Smooth muscle cell (in vitro differentiated cells): ENCODE results near the gene CR1L. TPM values are rescaled to one million over a fixed set of nuclear protein-coding genes. Genes with fewer than 3 reads are reported as not detected.
"Not testable (repeated sequence)": the region's sequence is repeated elsewhere in the genome, so short reads cannot be mapped to it uniquely, and the experiment has no call there.

Experiments used
- DNase-seq: peaks from one replicate; lab custom pipeline; 2025; ENCODE audit not compliant: unreplicated experiment; lab: John Stamatoyannopoulos, UW
- H2AFZ ChIP-seq: fragments of 200-600 bp; sonication (generic); 2 replicates; pipeline ENCODE4 v1.6.0; 2016; ENCODE audit warnings: antibody characterized with exemption, low read depth, mild to moderate bottlenecking
- H3F3A ChIP-seq: fragments of 200-600 bp; sonication (generic); 2 replicates; pipeline ENCODE4 v1.6.0; 2017; ENCODE audit warnings: antibody characterized with exemption, low read depth
- H3K27ac ChIP-seq: fragments of 200-600 bp; sonication (generic); 2 replicates; pipeline ENCODE4 v1.5.1; 2016; ENCODE audit warnings: low read depth, mild to moderate bottlenecking
- H3K27me3 ChIP-seq: fragments of 200-600 bp; sonication (generic); 2 replicates; pipeline ENCODE4 v1.6.1; 2016; ENCODE audit warnings: low read depth, mild to moderate bottlenecking
- H3K36me3 ChIP-seq: fragments of 200-600 bp; sonication (generic); 2 replicates; pipeline ENCODE4 v1.5.1; 2016; ENCODE audit warnings: low read depth
- H3K4me1 ChIP-seq: fragments of 200-600 bp; sonication (generic); 2 replicates; pipeline ENCODE4 v1.5.1; 2016; ENCODE audit warnings: low read depth
- H3K4me2 ChIP-seq: fragments of 200-600 bp; sonication (generic); 2 replicates; pipeline ENCODE4 v1.6.0; 2016; ENCODE audit warnings: mild to moderate bottlenecking
- H3K4me3 ChIP-seq: fragments of 200-600 bp; sonication (generic); 2 replicates; pipeline ENCODE4 v1.5.1; 2016; ENCODE audit warnings: mild to moderate bottlenecking
- H3K79me2 ChIP-seq: fragments of 200-600 bp; sonication (generic); 2 replicates; pipeline ENCODE4 v1.6.0; 2016; ENCODE audit warnings: low read depth, mild to moderate bottlenecking
- H3K9ac ChIP-seq: fragments of 200-600 bp; sonication (generic); 2 replicates; pipeline ENCODE4 v1.6.0; 2016; ENCODE audit warnings: low read depth
- H3K9me3 ChIP-seq: fragments of 200-600 bp; sonication (generic); replicated peaks from 2 replicates; pipeline ENCODE4 v1.5.1; 2016; ENCODE audit warnings: low read depth
- H4K20me1 ChIP-seq: fragments of 200-600 bp; sonication (generic); 2 replicates; pipeline ENCODE4 v1.6.0; 2016; ENCODE audit warnings: low read depth
- WGBS: methylation state at CpG from one replicate; pipeline ENCODE4 v1.1.7; 2016; ENCODE audit warnings: low lambda C conversion rate; 5-methylcytosine and 5-hydroxymethylcytosine counted together
- polyA plus RNA-seq: library from polyadenylated mRNA; unstranded; fragments of >200 nt; fragmentation: Nextera tagmentation; extraction: Ambion mirVana; gene quantifications from 2 replicates; pipeline ENCODE4 v1.2.1, GENCODE V29; 2016
- total RNA-seq: library from RNA; depleted of rRNA; stranded (reverse); fragments of >200 nt; gene quantifications from 2 replicates; pipeline ENCODE4 v1.2.3, GENCODE V29; 2014
- TF ChIP-seq, protein P1 (sequence below): fragments of 200-600 bp; sonication (generic); IDR thresholded peaks from 2 replicates; pipeline ENCODE4 v1.5.1; 2017; ENCODE audit warnings: borderline replicate concordance, mild to moderate bottlenecking, antibody characterized with exemption; ENCODE audit not compliant: insufficient read depth, poor library complexity, severe bottlenecking

CR1L gene
- total and polyA plus RNA-seq, 2 experiments from 2014 or later, result 0.95 TPM; not detected in 1

DNA sequence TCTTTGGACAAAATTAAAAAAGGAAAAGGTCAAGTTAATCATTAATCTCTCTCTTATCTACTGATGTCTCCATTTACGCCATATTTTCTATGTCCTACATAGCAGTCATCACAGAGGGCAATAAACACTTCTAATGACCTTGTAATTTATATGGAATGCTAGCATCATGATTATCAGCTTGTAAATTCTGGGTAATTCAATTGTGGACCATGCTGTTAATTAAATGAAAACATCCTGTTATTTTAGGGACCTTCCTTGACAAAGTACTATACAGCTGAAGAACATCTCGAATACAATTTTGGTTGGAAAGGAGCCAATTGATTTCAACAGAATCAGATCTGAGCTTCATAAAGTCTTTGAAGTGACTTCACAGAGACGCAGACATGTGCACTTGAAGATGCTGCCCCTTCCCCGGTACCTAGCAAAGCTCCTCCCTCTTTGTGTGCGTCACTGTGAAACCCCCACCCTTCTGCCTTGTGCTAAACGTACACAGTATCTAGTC lies 93.3 kb downstream of the CR1L start:
- not testable (repeated sequence) for H3K27ac ChIP-seq, H3K9ac ChIP-seq, H3K79me2 ChIP-seq, H2AFZ ChIP-seq, H3K27me3 ChIP-seq, DNase-seq, H3K4me3 ChIP-seq, H4K20me1 ChIP-seq, H3F3A ChIP-seq, H3K36me3 ChIP-seq, H3K4me2 ChIP-seq, H3K4me1 ChIP-seq, H3K9me3 ChIP-seq
- 77% methylated on average over 6 of the region's 6 CpGs for WGBS

DNA sequence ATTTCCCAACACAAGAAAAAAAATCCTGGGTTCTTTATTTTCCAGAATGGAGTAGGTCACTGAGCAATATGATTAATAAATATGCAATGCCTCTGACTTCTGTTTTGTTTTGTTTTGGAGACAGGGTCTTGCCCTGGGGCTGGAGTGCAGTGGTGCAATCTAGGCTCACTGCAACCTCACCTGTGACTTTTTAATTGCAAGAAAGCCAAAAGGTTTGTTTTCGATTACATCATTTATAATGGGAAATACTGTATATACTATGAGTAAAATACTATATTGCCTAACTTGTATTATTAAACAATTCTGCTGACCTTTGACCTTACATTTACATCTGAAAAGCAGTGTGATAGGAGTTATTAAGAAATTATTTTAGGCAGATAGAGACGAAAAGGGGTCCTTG lies 95.3 kb downstream of the CR1L start:
- no peaks in the 10 kb centered on the region for H3F3A ChIP-seq
- WGBS, result 90% methylated on average over 2 of the region's 2 CpGs
- no peaks in the 10 kb centered on the region for H4K20me1 ChIP-seq

DNA sequence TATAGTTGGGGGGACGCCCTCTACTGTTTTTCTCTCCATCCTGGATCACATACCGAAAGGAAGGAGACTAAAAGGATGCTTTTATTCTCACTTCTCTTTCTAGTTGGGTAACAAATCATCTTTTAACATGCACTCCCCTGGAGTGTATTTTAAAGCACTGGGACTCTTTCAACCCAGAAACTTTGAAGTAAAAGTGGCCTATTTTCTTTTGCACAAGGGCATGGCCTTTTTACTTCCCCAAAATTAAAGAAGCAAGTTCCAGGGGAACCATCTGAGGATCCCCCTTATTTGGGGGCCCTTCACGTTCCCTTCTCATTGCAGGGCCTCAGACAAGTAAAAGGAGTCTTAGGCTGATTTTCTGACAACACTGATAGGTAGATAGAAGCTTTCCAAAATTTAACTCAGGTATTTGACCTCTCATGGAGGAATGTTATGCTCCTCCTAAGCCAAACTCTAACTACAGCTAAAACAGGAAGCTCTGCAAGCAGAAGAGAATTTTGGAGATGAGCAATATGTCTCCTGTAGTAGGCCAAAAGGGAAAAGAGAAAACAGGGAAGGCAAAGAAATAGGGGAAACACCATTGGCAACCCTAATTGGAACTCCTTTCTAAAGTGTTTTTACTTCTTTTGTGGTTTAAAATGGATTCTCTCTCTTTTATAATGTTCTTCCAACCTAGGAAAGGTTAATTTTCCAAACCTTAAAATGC lies 98.1 kb downstream of the CR1L start:
- DNase-seq, result no peak
- Histone ChIP-seq H3K27ac (no peak overlapping the region), H3K36me3 (no peaks in the 10 kb centered on the region), H3K4me1 (no peaks in the 10 kb centered on the region), H4K20me1 (no peaks in the 10 kb centered on the region), H3K4me2 (no peak overlapping the region), H3F3A (no peaks in the 10 kb centered on the region), H3K4me3 (no peak overlapping the region), H3K27me3 (no peaks in the 10 kb centered on the region), H2AFZ (no peak overlapping the region), H3K9ac (no peak overlapping the region), H3K9me3 (no peaks in the 10 kb centered on the region), H3K79me2 (no peaks in the 10 kb centered on the region)
- TF ChIP-seq, protein P1, sequence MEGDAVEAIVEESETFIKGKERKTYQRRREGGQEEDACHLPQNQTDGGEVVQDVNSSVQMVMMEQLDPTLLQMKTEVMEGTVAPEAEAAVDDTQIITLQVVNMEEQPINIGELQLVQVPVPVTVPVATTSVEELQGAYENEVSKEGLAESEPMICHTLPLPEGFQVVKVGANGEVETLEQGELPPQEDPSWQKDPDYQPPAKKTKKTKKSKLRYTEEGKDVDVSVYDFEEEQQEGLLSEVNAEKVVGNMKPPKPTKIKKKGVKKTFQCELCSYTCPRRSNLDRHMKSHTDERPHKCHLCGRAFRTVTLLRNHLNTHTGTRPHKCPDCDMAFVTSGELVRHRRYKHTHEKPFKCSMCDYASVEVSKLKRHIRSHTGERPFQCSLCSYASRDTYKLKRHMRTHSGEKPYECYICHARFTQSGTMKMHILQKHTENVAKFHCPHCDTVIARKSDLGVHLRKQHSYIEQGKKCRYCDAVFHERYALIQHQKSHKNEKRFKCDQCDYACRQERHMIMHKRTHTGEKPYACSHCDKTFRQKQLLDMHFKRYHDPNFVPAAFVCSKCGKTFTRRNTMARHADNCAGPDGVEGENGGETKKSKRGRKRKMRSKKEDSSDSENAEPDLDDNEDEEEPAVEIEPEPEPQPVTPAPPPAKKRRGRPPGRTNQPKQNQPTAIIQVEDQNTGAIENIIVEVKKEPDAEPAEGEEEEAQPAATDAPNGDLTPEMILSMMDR, result no peak
- 95% methylated on average over 3 of the region's 3 CpGs for WGBS

More for the DNA sequence above, 95.3 kb downstream of the CR1L start:
- Histone ChIP-seq H3K9me3 (no peaks in the 10 kb centered on the region), H3K27me3 (no peaks in the 10 kb centered on the region), H2AFZ (no peak overlapping the region), H3K27ac (no peak overlapping the region), H3K36me3 (no peaks in the 10 kb centered on the region), H3K4me2 (no peak overlapping the region), H3K4me3 (no peak overlapping the region), H3K9ac (no peak overlapping the region), H3K79me2 (no peaks in the 10 kb centered on the region), H3K4me1 (no peaks in the 10 kb centered on the region)
- TF ChIP-seq, protein P1, result no peak
- DNase-seq, result no peak

DNA sequence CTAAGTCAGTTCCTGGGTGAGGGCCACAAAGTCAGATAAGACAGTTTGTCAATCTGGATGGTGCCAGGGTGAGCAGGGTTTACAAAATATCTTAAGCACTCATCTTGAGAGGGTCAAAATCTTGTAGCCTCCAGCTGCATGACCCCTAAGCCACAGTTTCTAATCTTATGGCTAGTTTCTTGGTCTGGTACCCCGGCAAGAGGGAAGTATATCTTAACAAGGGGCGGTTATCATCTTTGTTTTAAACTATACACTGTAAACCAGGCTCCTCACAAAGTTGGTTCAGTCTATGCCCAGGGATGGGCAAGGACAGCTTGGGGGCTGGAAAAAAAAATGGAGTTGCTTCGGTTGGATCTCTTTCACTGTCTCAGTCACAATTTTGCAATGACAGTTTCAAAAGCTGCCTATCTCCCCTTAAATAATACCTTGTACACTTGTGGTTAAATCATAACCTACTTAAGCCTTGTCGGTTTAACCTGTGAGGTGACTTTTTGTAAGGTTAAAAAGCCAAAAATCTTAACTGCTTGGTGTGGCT lies 99.1 kb downstream of the CR1L start:
- no peak for DNase-seq
- 86% methylated on average over 4 of the region's 4 CpGs for WGBS
- no peak overlapping the region for H3K27ac ChIP-seq
- H3F3A ChIP-seq, result no peaks in the 10 kb centered on the region
- no peaks in the 10 kb centered on the region for H3K79me2 ChIP-seq
- no peak overlapping the region for H2AFZ ChIP-seq
- H3K4me2 ChIP-seq, result no peak overlapping the region
- no peaks in the 10 kb centered on the region for H3K4me1 ChIP-seq
- no peaks in the 10 kb centered on the region for H3K9me3 ChIP-seq
- TF ChIP-seq, protein P1, result no peak
- H4K20me1 ChIP-seq, result no peaks in the 10 kb centered on the region
- H3K27me3 ChIP-seq, result no peaks in the 10 kb centered on the region
- no peak overlapping the region for H3K9ac ChIP-seq
- no peaks in the 10 kb centered on the region for H3K36me3 ChIP-seq
- H3K4me3 ChIP-seq, result no peak overlapping the region
